GM21381 (cell line): Measurements from ENCODE around the gene EFCAB7.
"Not testable (repeated sequence)": the region's sequence is repeated elsewhere in the genome, so short reads cannot be mapped to it uniquely, and the experiment has no call there.

Experiments used
- ATAC-seq: cut with Tn5 transposase; IDR thresholded peaks from one replicate; pipeline ENCODE4 v1.9.1; 2021; ENCODE audit warnings: mild to moderate bottlenecking, moderate library complexity; ENCODE audit not compliant: unreplicated experiment

The EFCAB7 gene

GRCh38 chr1:63548303-63548702 lies 25.0 kb downstream of the EFCAB7 start:
- ATAC-seq: no peak

GRCh38 chr1:63548877-63549276 lies 25.6 kb downstream of the EFCAB7 start:
- ATAC-seq: no peak

- no peak for ATAC-seq
These were observed 32.2 kb downstream of the EFCAB7 start for GRCh38 chr1:63555480-63555879.

- peak; percentile 52 for ATAC-seq
These were observed 34.2 kb downstream of the EFCAB7 start for GRCh38 chr1:63557365-63557987.

- no peak for ATAC-seq
These were observed 36.0 kb downstream of the EFCAB7 start for GRCh38 chr1:63559357-63559756.

GRCh38 chr1:63563745-63564144 lies 40.4 kb downstream of the EFCAB7 start:
- ATAC-seq: no peak

- no peak for ATAC-seq
These were observed 45.7 kb downstream of the EFCAB7 start for GRCh38 chr1:63569068-63569467.

GRCh38 chr1:63569640-63570316 lies 46.5 kb downstream of the EFCAB7 start:
- ATAC-seq: no peak

GRCh38 chr1:63572686-63573085 lies 49.4 kb downstream of the EFCAB7 start:
- not testable (repeated sequence) for ATAC-seq

GRCh38 chr1:63574203-63574796 lies 51.0 kb downstream of the EFCAB7 start:
- ATAC-seq: not testable (repeated sequence)

GRCh38 chr1:63575340-63575826 lies 52.1 kb downstream of the EFCAB7 start:
- no peak for ATAC-seq

GRCh38 chr1:63586326-63586725 lies 63.0 kb downstream of the EFCAB7 start:
- not testable (repeated sequence) for ATAC-seq

- no peak for ATAC-seq
These were observed 66.8 kb downstream of the EFCAB7 start for GRCh38 chr1:63590166-63590560.

- no peak for ATAC-seq
These were observed 69.4 kb downstream of the EFCAB7 start for GRCh38 chr1:63592536-63593302.

GRCh38 chr1:63593303-63593885 lies 70.1 kb downstream of the EFCAB7 start, which contains the start of gene PGM1:
TSS of gene PGM1 (plus strand) at chr1:63593411. CDS start at chr1:63593489, 78 bp downstream.
- peak; percentile 70 for ATAC-seq

- peak; percentile 46 for ATAC-seq
These were observed 70.7 kb downstream of the EFCAB7 start for GRCh38 chr1:63593886-63594605.

- no peak for ATAC-seq
These were observed 72.1 kb downstream of the EFCAB7 start for GRCh38 chr1:63595435-63595834.

- no peak for ATAC-seq
These were observed 76.5 kb downstream of the EFCAB7 start for GRCh38 chr1:63599799-63600198.

- no peak for ATAC-seq
These were observed 76.9 kb downstream of the EFCAB7 start for GRCh38 chr1:63600248-63600647.

GRCh38 chr1:63601061-63601460 lies 77.7 kb downstream of the EFCAB7 start:
- ATAC-seq: no peak
